DMS114 treated with DMSO at 0.1 percent for 48 hours (cell line): ENCODE measurements around the gene UGT2A3.

ENCODE experiments used
- DNase-seq: peaks from one replicate; lab custom pipeline; 2025; ENCODE audit not compliant: unreplicated experiment; lab: John Stamatoyannopoulos, UW

The UGT2A3 gene

DNA sequence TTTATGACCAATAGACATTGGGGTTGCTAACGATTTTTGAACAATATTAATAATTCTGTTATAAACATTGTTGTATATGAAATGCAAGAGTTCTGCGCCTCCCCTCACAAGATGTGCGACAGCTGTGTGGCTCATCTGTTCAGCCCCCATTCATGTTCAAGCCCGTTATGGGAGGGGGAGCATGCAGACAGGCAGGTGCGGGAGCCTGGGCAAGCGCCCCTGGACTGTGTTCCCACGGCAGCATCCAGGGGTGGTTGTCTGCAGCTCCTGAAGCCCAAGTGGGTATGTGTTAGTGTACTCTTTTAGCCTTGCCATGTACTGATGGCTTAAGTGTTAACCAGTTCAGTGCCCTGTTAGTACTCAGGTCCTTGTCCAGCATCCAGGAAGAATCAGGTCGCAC lies 34.6 kb downstream of the UGT2A3 start:
- no peak for DNase-seq

DNA sequence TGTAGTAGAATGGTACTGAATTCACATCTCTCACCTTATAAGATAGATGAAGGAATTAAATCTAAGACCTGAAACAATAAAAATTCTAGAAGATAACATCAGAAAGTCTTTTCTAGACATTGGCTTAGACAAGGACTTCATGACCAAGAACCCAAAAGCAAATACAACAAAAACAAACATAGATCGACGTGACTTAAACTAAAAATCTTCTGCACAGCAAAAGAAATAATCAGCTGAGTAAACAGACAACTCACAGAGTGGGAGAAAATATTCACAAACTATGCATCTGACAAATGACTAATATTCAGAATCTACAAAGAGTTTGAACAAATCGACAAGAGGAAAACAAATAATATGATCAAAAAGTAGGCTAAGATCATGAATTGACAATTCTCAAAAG lies 38.8 kb downstream of the UGT2A3 start:
- no peak for DNase-seq

DNA sequence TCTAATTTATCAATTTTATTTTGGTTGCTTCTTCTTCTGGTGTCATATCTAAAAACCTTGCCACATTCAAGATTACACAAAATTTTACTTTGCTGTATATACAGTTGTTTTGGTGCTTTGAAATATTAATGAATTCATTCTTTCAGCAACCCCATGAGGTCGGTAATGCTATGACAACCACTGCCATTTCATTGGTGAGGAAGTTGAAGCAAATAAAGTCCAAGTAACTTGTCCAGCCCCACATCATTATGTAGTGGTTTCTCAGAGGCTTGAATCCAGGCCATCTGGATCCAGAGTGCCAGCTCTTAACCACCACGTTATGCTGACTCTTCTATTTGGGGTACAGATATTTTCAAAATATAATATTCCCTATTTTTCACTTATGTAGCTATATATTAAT lies 42.2 kb downstream of the UGT2A3 start:
- DNase-seq: no peak

DNA sequence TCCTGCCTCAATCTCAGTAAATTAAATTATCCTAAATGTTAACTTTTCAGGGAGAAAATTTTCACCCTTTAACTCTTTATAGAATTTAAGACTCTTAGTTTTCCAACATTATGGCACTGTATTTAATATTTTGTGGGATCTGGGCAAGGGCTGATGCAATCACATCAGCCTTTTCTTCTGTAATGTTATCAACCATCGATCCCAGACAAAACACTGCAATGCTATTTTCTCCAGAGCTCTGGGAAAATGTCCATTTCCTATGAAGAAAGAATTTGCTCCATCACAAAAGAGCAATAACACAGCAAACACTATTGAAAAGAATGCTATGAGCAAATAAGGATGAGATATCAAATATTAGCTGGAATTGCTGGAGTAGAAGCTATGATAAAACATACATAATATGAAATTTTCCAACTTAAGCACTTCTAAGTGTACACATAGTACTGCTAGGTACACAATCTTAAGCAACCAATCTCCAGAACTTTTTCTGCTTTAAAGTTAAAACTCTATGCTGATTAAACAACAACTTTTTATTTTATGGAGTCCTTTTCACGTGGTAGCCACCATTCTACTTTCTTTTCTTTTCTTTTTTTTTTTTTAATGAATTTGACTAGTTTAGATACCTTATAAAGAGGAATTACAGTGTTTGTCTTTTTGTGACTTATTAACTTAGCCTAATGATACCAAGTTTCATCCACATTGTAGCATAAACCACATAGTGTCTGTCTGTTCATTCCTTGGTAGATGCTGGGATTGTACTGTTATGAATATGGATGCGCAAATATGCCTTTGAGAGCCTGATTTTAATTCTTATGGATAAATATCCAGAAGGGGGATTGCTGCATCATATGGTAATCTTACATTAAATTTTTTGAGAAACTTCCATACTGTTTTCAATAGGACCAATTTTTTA lies 43.6 kb downstream of the UGT2A3 start:
- no peak for DNase-seq

DNA sequence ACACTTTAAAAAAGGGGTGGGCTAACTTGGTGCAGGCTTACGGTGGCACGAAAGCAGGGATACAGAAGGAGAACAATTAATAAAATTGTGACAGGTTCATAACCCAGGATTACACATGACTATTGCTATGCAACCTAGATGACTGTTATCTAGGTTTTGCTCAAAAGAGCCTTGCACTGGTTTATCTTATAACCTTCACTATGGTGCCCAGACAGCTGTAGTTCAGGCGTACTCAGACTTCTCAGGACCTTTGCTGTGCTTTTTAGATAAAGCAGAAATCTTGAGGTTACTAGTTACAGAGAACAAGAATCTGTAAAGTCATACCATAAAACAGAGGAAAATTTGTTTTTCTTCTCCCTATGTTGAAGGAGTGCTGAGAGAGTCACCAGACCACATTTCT lies 44.4 kb downstream of the UGT2A3 start:
- no peak for DNase-seq

DNA sequence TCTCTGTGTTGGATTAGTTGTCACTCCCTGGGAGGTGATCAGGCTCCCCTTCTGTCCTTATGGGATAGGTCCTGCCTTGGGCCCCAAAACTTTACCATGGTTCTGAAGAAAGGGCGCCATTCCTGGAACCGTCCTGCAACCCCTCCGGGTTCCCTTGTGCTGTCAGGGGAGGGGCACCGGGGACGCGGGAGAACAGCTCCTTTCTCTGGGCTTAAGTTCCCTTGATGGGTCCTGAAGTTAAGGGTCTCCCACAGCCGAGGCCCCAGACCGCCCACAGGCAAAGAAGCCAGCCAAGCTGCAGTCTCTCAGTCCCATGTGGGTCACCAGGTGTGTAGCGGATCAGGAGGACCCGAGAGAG lies 44.8 kb downstream of the UGT2A3 start:
- DNase-seq: no peak

DNA sequence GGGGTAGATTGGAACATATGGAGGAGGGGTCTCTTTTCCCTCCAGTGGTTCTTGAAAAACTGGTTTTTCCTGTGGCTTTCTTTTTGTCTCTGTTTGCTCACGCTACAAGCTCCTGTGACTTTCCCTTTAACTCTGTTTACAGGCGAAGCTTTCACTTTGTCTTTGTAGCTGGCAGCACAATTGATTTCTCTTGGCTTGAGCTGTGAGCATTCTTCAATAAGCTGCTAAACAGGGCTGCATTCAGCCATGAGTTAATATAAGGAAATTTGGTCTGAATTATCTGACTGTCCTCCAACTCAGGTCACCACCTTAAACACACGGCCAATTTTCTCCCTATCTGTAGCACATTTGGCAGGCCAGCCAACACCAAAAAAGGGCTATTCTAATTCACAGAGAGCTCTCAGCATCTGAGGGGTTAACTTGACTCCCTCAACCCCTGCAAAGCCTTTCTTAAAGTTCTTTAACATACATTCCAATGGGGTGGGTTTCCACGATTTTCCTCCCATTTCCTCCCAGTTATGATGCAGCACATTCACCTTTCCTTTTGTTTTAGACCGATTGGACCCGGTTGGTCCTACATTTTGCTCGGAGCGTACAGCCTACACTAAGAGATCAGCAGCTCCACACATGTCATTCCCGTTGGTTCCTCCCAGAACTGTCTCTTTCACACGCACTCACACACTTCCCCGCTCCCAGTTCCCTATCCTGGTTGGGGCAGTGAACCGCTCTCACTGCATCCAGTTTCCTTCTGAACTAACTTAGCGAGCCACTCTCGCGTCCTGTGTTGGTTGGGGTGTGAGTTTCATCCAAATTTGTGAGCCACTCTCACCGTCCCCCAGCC lies 45.4 kb downstream of the UGT2A3 start:
- no peak for DNase-seq

DNA sequence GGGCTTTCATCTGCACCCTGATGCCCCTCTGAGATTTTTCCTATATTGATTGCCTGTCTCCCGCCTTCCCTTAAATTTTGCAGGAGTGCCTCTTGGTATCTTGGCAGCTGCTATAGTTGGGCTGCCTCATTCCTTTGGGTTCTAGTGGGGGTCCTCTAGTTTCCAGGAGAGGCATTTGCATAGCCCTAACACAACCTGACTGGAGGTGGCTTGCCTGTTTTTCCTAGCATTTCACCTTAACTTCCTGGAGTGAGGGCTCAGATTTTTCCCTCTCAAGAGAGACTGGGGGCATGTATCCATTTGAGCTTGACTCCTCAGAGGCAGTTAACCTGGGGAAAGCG lies 46.0 kb downstream of the UGT2A3 start:
- no peak for DNase-seq

DNA sequence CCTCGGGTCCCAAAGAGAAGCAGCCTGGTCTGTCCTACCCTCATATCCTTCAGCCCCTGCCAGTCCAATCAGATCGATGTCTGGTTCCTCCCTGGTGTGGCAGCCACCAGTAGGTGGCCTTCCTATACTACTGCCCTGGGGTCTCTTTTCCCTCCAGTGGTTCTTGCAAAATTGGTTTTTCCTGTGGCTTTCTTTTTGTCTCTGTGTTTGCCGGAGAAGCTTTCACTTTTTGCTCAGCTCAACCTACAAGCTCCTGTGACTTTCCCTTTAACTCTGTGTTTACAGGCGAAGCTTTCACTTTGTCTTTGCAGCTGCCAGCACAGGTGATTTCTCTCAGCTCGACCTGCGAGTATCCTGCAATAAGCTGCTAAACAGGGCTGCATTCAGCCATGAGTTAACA lies 46.8 kb downstream of the UGT2A3 start:
- DNase-seq: no peak

DNA sequence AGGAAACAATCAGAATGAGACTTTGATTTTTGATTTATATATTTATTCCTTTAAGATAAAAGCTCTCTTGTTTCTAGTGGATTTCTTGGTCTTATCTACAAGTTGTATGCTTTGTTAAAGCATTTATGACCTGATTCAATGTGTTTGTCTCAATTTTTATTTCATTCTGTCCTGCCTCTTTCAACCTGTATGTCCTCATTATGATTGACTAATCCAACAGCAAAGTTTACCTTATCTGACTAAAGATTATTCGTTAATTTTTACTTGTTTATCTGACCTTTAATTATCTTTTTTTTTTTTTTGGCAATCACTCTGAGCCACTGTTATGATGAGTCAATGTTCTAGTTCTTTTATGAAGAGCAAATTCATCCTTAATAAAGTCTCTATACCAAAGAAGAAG lies 54.9 kb downstream of the UGT2A3 start:
- DNase-seq: no peak

DNA sequence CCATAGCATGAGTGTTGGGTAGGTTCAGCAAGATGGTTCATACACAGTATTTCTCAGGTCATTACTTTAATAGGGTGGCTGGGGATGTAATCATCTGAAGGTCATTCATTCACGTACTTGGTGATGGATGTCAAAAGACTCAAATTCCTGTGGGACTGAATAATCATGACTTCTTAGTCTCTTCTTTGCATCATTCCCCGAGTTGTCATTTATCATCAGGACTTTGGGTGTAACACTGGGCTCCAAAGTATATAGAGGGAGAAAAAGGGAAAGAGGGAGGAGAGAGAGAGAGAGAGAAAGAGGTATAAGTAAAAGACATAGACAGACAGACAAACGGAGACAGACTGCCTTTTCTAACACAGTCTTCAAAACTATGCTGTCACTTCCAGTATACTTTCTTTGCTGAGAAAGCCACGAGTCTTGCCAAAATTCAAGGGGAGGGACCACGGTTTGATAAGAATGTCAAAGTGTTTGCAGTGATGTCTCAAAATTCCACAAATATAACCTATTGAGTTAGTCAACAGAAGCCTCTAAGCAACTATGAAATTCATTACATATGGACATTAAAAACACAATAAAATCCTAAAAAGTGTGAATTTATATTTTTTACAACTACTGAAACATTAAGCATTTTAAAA lies 55.9 kb downstream of the UGT2A3 start:
- no peak for DNase-seq

DNA sequence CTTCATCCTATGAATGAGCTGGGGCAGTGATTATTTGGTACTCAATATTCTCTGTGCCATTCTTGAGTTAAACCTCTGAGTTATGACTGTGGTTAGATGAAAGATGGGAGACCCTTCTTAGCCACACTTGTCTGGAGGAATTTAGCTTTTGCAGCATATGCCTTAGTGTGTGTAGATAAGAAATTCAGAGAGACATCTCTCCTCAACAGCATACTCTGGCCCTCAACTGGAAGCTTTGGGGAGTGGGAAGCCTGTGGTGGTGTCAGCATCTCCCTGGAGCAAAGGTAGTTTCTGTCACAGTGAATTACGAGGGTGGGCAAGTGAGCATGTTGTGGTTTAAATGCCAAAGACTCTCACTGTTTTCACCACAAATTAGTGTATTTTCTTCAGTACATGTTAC lies 58.7 kb downstream of the UGT2A3 start:
- no peak for DNase-seq

DNA sequence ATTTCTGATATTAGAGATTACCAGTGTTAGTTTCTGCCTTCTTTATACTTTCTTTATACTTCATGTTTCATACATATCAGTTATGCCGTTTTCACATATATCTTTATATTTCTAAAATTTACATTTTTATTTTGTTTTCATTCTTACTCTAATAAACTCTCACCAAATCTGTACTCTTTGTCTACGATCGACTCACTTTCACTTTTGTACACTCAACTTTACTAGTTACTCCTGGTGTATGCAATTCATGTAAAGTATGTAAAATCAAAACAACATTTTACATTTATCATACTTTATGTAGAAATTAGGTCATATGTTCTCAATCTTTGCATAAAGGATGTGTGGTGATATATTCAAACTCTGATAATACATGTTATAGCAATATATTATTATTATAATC lies 59.9 kb downstream of the UGT2A3 start:
- no peak for DNase-seq

DNA sequence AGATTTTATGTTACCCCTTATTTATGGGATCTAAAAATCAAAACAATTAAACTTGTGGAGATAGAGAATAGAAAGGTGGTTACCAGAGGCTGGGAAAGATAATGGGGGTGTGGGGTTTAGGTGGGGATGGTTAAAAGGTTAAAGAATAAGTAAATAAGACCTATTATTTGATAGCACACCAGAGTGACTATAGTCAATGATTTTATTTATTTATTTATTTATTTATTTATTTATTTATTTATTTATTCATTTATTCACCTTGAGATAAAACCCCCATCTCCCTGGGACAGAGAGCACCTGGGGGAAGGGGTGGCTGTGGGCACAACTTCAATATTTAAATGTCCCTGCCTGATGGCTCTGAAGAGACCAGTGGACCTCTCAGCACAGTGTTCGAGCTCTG lies 66.1 kb downstream of the UGT2A3 start:
- no peak for DNase-seq

DNA sequence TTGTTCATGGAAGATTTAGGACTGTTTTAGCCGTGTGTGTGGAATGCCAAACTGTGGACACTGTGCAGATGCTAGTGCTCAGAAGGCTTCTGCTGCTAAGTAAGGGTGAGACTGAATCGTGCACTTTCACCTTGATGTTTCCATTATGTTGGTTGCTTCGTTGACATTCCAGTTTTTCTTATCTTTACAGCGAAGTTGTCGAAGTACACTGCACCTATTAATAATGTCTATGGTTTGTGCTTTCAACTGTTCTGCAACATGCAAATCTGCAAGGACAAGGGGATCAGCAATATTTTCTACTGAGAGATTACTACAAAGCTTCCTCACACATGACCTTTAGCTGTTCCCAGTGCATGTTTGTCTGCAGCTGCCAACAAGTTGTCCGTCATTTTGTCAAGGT lies 67.7 kb downstream of the UGT2A3 start:
- DNase-seq: no peak
